Stimulated activated CD8-positive, alpha-beta memory T cell treated with anti-CD3 and anti-CD28 coated beads, Interleukin-7, amount 100 ng/mL, for 48 hours (primary cell): ENCODE results near the gene EXD3.
A peak's percentile ranks its signal among the peaks of the same experiment; 100 is the strongest.

Experiments
- DNase-seq, 2 donors: peaks; one replicate each; pipeline ENCODE4 v3.0.0-alpha.2; 2020; ENCODE audit warnings: low read depth in 1 of 2; ENCODE audit errors: extremely low read depth in 1 of 2

Gene EXD3

GRCh38 chr9:137309368-137310188 is 113.4 kb downstream of the EXD3 start:
- no peak for DNase-seq

DNA sequence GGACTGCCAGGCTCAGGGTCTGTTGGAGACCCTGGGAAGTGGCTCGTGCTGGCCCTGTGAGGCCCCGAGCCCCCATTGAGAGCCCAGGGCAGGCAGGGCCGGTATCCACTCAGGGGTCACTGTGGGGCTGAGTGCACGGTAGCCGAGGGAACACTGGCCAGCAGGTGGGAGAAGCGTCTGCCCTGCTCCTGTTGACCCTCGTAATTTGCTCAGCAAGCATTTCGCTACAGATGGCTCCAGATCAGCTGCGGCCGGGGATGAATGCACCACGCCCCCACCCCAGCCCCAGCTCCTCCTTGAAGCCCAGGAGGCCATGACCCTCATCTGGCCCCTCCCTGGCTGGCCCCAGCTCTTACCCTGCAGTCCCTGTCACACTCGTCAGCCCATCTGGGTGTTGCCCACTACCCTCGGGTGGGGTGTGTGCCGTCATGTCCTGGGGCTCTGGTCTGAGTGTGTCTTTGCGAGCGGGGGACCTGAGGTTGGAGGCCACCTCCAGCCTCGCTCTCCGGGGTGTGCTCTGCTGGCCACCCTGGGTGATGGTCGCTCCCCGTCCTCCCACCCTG is 114.8 kb downstream of the EXD3 start:
- DNase-seq = no peak

DNA sequence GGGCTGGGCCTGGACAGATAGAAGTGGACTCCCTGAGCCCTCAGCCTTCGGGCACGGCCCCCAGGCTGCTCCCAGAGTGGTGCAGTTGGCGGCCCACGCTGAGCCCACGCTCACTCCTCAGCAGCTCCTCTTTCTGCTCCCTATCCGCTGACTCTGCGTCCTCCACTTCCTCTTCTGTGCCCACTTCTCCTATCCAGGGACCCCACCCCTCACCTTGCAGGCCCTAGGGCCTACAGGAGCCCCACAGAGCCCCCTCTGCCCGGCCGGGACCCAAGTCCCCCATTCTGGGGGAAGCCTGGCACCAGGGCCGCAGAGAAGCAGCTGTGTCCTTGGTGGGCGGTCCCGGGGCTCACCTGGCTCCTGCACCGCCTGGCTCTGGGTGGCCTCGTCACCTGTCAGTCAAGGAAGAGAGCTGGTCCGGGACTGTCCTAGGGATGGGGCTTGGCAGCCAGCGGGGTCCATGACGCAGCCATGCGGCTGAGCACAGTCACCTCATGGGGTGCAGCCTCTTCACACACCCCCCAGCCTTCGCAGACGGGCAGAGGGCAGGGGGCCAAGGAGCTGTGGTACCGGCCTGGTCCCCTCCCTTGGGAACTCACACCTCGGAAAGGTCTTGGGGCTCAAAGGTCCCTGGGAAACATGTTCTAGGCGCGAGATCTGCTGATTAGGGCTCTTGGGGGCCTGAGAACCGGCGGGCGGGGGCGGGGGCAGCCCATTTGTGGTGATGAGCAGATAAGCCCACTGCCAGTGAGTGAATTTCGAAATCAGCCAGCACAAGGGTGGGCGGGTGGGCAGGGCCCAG is 115.5 kb downstream of the EXD3 start:
- DNase-seq = no peak

- DNase-seq = no peak
These were observed 116.1 kb downstream of the EXD3 start for GRCh38 chr9:137306850-137307254.

GRCh38 chr9:137306066-137306849 is 116.7 kb downstream of the EXD3 start:
- no peak for DNase-seq

GRCh38 chr9:137305798-137306065 is 117.2 kb downstream of the EXD3 start:
- DNase-seq = no peak

GRCh38 chr9:137305060-137305797 is 117.7 kb downstream of the EXD3 start:
- DNase-seq = peak; percentile 49 to 59

DNA sequence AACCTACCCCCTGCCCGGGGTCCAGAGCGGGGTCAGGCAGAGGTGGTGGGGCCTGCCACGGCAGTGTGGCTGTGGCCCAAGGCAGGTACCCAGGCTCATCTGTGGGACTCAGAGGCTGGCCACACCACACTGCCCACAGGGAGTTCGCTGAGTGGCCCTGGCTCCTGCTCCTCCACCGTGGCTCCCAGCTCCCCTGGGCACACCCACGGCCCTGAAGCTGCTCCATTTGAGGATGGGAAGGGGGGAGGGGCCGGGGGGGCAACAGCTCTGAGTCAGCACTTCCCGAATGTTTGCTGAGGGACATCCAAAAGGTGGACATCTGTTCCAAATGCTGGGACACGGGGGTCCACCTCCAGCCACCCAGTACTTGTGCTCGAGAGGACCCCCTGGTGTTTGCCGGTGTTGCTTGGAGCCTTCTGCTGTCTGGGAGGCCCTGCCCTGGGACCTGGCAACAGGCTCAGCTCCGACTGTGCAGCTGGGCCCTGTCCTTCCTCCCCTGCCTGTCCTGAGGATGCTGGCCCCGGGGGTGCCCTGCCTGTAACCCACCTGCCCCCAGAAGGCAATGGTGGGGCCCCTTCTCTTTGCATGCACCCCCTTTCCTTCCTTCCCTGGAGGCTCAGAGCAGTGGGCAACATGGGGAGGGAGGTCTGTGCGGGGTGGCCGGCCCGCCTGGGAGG is 118.4 kb downstream of the EXD3 start:
- DNase-seq = no peak

- DNase-seq = no peak
These were observed 119.0 kb downstream of the EXD3 start for GRCh38 chr9:137303893-137304382.

GRCh38 chr9:137303151-137303892 is 119.6 kb downstream of the EXD3 start:
- DNase-seq = no peak

DNA sequence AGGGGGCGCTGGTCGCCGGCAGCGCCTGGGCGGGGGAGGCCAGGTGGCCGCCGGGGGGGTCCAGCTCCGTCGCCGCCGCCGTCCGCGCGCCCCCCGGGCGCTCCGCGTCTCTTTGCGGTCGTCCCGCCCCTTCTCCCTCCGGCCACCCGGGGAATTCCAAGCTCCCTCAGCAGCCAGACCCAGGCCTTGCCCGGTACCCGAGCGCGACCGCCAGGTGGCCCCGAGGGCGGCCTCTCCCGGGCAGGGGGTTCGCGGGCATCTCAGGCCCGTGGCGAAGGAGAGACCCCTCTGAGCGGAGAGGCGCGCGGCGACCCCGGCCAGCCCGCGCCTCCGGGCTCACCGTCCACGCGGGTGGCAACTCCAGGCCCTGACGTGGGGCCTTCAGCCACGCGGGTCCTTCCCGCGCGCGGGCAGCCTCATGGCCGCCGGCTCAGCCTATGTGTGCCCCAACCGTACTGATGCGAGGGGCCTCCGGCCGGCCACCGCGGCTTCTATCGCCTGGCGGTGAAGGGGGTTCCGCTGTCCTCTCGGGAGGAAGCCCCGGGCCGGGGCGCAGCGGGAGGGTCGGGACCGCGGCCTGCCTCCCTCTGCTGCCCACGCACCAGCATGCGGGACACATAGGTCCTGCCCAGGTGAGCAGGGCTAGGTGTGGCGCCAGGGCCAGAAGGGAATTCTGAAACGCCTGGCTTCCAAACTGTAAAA is 120.4 kb downstream of the EXD3 start:
- DNase-seq = no peak

GRCh38 chr9:137302118-137302448 is 120.9 kb downstream of the EXD3 start, which contains the start of gene NRARP:
TSS of gene NRARP (minus strand) at chr9:137302271. CDS start at chr9:137301928, 343 bp downstream.
- peak; percentile 77 to 80 for DNase-seq

- no peak for DNase-seq
These were observed 121.6 kb downstream of the EXD3 start for GRCh38 chr9:137301081-137301947.

GRCh38 chr9:137300567-137301080 is 122.3 kb downstream of the EXD3 start:
- no peak for DNase-seq

DNA sequence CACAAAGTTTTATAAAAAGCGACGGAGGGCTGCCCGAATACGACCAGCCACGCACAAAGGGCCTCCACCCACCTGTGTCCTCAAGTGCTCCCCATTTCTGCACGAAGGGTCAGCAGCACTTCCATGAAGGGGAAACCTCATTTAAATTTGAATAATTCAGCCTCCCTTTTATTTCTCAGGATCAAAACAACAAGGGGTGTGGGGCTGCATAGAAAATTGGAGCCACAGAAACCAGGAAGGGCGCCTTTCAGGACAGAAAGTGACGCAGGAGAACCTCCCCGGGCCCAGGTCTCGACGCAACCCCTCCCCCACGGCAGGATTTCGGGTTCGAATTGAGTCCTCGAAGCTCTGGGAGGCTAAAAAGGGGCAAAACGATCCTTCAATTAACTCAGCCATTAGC is 123.0 kb downstream of the EXD3 start:
- no peak for DNase-seq

- no peak for DNase-seq
These were observed 123.8 kb downstream of the EXD3 start for GRCh38 chr9:137299203-137299565.

DNA sequence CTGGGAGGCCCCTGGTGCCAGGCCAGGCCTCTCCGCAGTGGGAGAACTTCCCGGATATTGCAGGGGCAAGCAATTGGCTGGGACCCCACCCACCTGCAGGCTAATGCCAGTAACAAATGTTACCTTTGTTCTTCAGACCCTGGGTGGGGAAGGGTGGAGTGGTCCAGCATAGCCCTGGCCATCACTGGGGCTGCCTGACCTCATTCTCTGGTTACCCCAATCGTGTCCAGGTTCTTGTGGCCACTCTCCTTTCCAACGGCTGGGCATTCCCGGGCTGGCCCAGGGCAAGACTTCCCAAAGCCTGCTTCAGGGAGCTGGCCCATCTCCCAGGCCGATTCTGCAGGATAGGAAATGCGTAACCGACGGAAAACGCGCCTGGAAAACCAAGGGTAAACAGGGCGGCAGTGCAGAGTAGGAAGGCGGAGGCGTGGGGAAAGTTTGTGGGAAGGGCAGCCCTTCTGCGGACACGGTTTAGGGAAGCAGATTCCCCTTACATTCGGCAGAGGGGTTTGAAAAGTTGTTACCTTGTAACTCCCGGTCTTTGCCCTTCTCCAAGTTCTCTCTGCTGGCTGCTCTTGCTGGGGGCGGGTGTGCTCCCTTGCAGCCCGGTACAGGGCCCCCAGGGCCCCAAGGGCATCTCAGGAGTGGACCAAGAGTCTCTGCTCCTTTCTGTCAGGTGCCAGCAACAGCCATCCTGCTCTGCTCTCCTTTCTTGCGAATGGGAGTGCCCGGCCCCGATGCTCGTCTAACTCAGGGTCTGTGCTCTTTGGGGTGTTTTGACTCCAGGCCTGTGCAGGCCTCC is 124.4 kb downstream of the EXD3 start:
- DNase-seq = no peak
